Neural progenitor cell (in vitro differentiated cells): Measurements from ENCODE around the gene LIPC. TPM values are rescaled to one million over a fixed set of nuclear protein-coding genes. Genes with fewer than 3 reads are reported as not detected.

ENCODE experiments used
- DNase-seq: peaks from one replicate; pipeline ENCODE4 v3.0.0-alpha.2; 2016; ENCODE audit warnings: low spot score
- H2AFZ ChIP-seq: fragments of 200-600 bp; sonication (generic); replicated peaks from 2 replicates; pipeline ENCODE4 v1.6.1; 2016; ENCODE audit warnings: antibody characterized with exemption
- H3F3A ChIP-seq: fragments of 200-600 bp; sonication (generic); 2 replicates; pipeline ENCODE4 v1.6.1; 2016; ENCODE audit warnings: antibody characterized with exemption, low read depth
- H3K27ac ChIP-seq: fragments of 200-600 bp; sonication (generic); 2 replicates; pipeline ENCODE4 v1.5.1; 2016; ENCODE audit warnings: mild to moderate bottlenecking
- H3K27me3 ChIP-seq: fragments of 200-600 bp; sonication (generic); 2 replicates; pipeline ENCODE4 v1.6.1; 2016; ENCODE audit warnings: mild to moderate bottlenecking, moderate library complexity
- H3K36me3 ChIP-seq: fragments of 200-600 bp; sonication (generic); 2 replicates; pipeline ENCODE4 v1.5.1; 2016
- H3K4me1 ChIP-seq: fragments of 200-600 bp; sonication (generic); 2 replicates; pipeline ENCODE4 v1.6.1; 2016; ENCODE audit warnings: mixed run types
- H3K4me2 ChIP-seq: fragments of 200-600 bp; sonication (generic); 2 replicates; pipeline ENCODE4 v1.6.1; 2016
- H3K4me3 ChIP-seq: fragments of 200-600 bp; sonication (generic); 2 replicates; pipeline ENCODE4 v1.5.1; 2016
- H3K79me2 ChIP-seq: fragments of 200-600 bp; sonication (generic); 2 replicates; pipeline ENCODE4 v1.6.1; 2016; ENCODE audit warnings: low read depth
- H3K9ac ChIP-seq: fragments of 200-600 bp; sonication (generic); 2 replicates; pipeline ENCODE4 v1.6.1; 2016
- H3K9me3 ChIP-seq: fragments of 200-600 bp; sonication (generic); 2 replicates; pipeline ENCODE4 v1.5.1; 2016; ENCODE audit warnings: low read depth
- H4K20me1 ChIP-seq: fragments of 200-600 bp; sonication (generic); 2 replicates; pipeline ENCODE4 v1.6.1; 2016; ENCODE audit warnings: low read depth
- H3K27ac Mint-ChIP-seq: 3 replicates; pipeline ENCODE4 v1.8.0; 2021; ENCODE audit warnings: mixed read lengths
- H3K27me3 Mint-ChIP-seq: 2 replicates; pipeline ENCODE4 v1.8.0; 2022; ENCODE audit warnings: low read depth, mild to moderate bottlenecking, inconsistent platforms, moderate library complexity, mixed read lengths; ENCODE audit not compliant: insufficient read depth
- H3K36me3 Mint-ChIP-seq: 3 replicates; pipeline ENCODE4 v1.8.0; 2021; ENCODE audit warnings: mixed read lengths
- H3K4me1 Mint-ChIP-seq: 3 replicates; pipeline ENCODE4 v1.8.0; 2021; ENCODE audit warnings: mixed read lengths
- H3K4me3 Mint-ChIP-seq: 3 replicates; pipeline ENCODE4 v1.8.0; 2021; ENCODE audit warnings: mild to moderate bottlenecking, moderate library complexity, mixed read lengths
- H3K9me3 Mint-ChIP-seq: 3 replicates; pipeline ENCODE4 v1.8.0; 2020; ENCODE audit warnings: mixed read lengths
- EZH2 ChIP-seq: fragments of 200-600 bp; sonication (generic); IDR thresholded peaks from 2 replicates; pipeline ENCODE4 v1.6.1; 2017; ENCODE audit warnings: antibody characterized with exemption, mild to moderate bottlenecking, moderate library complexity
- EZH2phosphoT487 ChIP-seq: fragments of 200-600 bp; sonication (generic); IDR thresholded peaks from 2 replicates; pipeline ENCODE4 v1.6.1; 2017; ENCODE audit warnings: antibody characterized with exemption
- total RNA-seq: library from RNA; depleted of rRNA; stranded (reverse); fragments of >200 nt; gene quantifications from 2 replicates; pipeline ENCODE4 v1.2.3, GENCODE V29; 2015; ENCODE audit warnings: low replicate concordance
- TF ChIP-seq, protein P1 (sequence below): fragments of 200-600 bp; sonication (generic); IDR thresholded peaks from 2 replicates; pipeline ENCODE4 v1.5.1; 2017; ENCODE audit warnings: antibody characterized with exemption, mild to moderate bottlenecking

LIPC gene
- total RNA-seq, 1 donor from 2014 or later, result not detected

GRCh38 chr15:58527573-58528187 is 95.9 kb downstream of the LIPC start:
- H3K27me3 Mint-ChIP-seq, result peaks cover 9% of the 10 kb centered on the region
- Histone ChIP-seq H4K20me1 (no peaks in the 10 kb centered on the region), H3K27me3 (no peaks in the 10 kb centered on the region), H3K4me2 (no peak overlapping the region), H3K9ac (no peak overlapping the region), H2AFZ (no peak overlapping the region), H3K36me3 (no peaks in the 10 kb centered on the region), H3K27ac (no peak overlapping the region), H3K4me1 (no peaks in the 10 kb centered on the region), H3K79me2 (no peaks in the 10 kb centered on the region), H3K4me3 (no peak overlapping the region), H3K9me3 (no peaks in the 10 kb centered on the region), H3F3A (no peaks in the 10 kb centered on the region)
- no peaks in the 10 kb centered on the region for H3K9me3 Mint-ChIP-seq
- H3K4me3 Mint-ChIP-seq, result no peak overlapping the region
- no peak overlapping the region for H3K27ac Mint-ChIP-seq
- H3K36me3 Mint-ChIP-seq, result no peaks in the 10 kb centered on the region
- no peak for DNase-seq
- TF ChIP-seq, protein P1, sequence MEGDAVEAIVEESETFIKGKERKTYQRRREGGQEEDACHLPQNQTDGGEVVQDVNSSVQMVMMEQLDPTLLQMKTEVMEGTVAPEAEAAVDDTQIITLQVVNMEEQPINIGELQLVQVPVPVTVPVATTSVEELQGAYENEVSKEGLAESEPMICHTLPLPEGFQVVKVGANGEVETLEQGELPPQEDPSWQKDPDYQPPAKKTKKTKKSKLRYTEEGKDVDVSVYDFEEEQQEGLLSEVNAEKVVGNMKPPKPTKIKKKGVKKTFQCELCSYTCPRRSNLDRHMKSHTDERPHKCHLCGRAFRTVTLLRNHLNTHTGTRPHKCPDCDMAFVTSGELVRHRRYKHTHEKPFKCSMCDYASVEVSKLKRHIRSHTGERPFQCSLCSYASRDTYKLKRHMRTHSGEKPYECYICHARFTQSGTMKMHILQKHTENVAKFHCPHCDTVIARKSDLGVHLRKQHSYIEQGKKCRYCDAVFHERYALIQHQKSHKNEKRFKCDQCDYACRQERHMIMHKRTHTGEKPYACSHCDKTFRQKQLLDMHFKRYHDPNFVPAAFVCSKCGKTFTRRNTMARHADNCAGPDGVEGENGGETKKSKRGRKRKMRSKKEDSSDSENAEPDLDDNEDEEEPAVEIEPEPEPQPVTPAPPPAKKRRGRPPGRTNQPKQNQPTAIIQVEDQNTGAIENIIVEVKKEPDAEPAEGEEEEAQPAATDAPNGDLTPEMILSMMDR, result no peak
- TF ChIP-seq EZH2phosphoT487 (no peak), EZH2 (no peak)
- H3K4me1 Mint-ChIP-seq, result peaks cover 1% of the 10 kb centered on the region

GRCh38 chr15:58528188-58528870 is 96.5 kb downstream of the LIPC start:
- TF ChIP-seq, protein P1, result no peak
- TF ChIP-seq EZH2phosphoT487 (no peak), EZH2 (no peak)
- Mint-ChIP-seq H3K4me3 (no peak overlapping the region), H3K4me1 (no peaks in the 10 kb centered on the region), H3K27me3 (peaks cover 7% of the 10 kb centered on the region), H3K27ac (no peak overlapping the region), H3K36me3 (no peaks in the 10 kb centered on the region), H3K9me3 (no peaks in the 10 kb centered on the region)
- no peaks in the 10 kb centered on the region for H3K4me1 ChIP-seq
- no peaks in the 10 kb centered on the region for H3K9me3 ChIP-seq
- no peak overlapping the region for H3K4me3 ChIP-seq
- no peak overlapping the region for H3K27ac ChIP-seq
- DNase-seq, result no peak
- no peaks in the 10 kb centered on the region for H3K79me2 ChIP-seq
- no peaks in the 10 kb centered on the region for H4K20me1 ChIP-seq
- no peaks in the 10 kb centered on the region for H3K36me3 ChIP-seq
- no peak overlapping the region for H3K4me2 ChIP-seq
- no peaks in the 10 kb centered on the region for H3F3A ChIP-seq
- H3K27me3 ChIP-seq, result no peaks in the 10 kb centered on the region
- H2AFZ ChIP-seq, result no peak overlapping the region
- H3K9ac ChIP-seq, result no peak overlapping the region

DNA sequence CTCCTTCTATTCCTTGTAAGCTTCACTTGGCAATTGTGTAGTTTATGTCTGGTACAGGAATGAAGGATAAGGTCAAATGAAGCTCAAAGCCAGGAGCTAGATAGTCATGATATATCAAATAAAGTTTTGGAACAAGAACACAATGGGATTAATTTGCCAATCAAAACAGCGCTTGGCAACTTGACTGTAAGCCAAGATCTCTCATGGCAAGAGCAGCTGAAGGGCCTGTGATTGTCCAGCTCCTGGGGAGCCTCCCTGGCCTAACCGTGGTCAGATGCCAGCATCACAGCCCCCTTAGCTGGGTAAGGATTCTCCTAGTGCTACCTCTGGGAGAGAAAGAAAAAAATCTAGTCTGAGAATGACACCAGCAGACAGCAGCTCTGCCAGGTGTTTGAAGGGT is 97.2 kb downstream of the LIPC start:
- Mint-ChIP-seq H3K27ac (no peak overlapping the region), H3K4me3 (no peak overlapping the region), H3K4me1 (no peaks in the 10 kb centered on the region), H3K9me3 (no peaks in the 10 kb centered on the region), H3K27me3 (peaks cover 5% of the 10 kb centered on the region), H3K36me3 (no peaks in the 10 kb centered on the region)
- no peaks in the 10 kb centered on the region for H3K27me3 ChIP-seq
- H3K27ac ChIP-seq, result no peak overlapping the region
- H3K4me2 ChIP-seq, result no peak overlapping the region
- no peak for DNase-seq
- no peaks in the 10 kb centered on the region for H3K4me1 ChIP-seq
- H2AFZ ChIP-seq, result no peak overlapping the region
- no peaks in the 10 kb centered on the region for H3F3A ChIP-seq
- H4K20me1 ChIP-seq, result no peaks in the 10 kb centered on the region
- no peak overlapping the region for H3K9ac ChIP-seq
- no peaks in the 10 kb centered on the region for H3K9me3 ChIP-seq
- H3K36me3 ChIP-seq, result no peaks in the 10 kb centered on the region
- no peaks in the 10 kb centered on the region for H3K79me2 ChIP-seq
- no peak overlapping the region for H3K4me3 ChIP-seq
- no peak for TF ChIP-seq EZH2phosphoT487
- TF ChIP-seq, protein P1, result no peak
- TF ChIP-seq EZH2, result no peak
